ENCODE data around the gene PATL1. TPM values are rescaled to one million over a fixed set of nuclear protein-coding genes. Genes with fewer than 3 reads are reported as not detected.

Gene PATL1
- total RNA-seq, 1 experiment from 2014 or later: 55.0 TPM

DNA sequence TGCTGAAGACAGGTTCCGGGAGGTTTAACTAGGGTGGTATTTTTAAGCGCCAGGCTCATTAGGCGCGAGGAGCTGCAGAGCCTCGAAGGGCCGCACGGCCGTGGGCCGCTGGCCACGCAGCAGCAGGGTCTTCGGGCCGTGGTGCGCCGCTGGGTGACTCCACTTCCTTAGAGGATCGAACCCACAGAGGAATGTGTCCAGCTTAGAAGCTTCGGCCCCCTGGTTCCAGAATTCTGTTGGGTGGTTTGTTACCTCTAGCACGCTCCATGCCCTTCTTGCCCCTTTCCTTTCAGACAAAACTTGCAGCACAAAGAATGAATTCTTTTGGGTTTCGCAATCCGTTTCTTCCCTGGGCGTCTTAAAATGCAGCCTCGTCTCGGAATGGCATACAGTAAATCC lies 773 bp upstream of the PATL1 start:
- H3K27ac ChIP-seq: peak overlapping the region; percentile 88
- no peaks in the 10 kb centered on the region for H3K27me3 ChIP-seq (ENCODE audit: insufficient read depth, low read depth)
- H3K36me3 ChIP-seq (ENCODE audit: low read depth): peaks cover 16% of the 10 kb centered on the region
- peak in 1 of 2 experiments; percentile 67 for DNase-seq
- no peaks in the 10 kb centered on the region for H3K9me2 ChIP-seq (ENCODE audit: insufficient read depth)
- H3K4me3 ChIP-seq: peak overlapping the region; percentile 81
- TF ChIP-seq, protein P1, sequence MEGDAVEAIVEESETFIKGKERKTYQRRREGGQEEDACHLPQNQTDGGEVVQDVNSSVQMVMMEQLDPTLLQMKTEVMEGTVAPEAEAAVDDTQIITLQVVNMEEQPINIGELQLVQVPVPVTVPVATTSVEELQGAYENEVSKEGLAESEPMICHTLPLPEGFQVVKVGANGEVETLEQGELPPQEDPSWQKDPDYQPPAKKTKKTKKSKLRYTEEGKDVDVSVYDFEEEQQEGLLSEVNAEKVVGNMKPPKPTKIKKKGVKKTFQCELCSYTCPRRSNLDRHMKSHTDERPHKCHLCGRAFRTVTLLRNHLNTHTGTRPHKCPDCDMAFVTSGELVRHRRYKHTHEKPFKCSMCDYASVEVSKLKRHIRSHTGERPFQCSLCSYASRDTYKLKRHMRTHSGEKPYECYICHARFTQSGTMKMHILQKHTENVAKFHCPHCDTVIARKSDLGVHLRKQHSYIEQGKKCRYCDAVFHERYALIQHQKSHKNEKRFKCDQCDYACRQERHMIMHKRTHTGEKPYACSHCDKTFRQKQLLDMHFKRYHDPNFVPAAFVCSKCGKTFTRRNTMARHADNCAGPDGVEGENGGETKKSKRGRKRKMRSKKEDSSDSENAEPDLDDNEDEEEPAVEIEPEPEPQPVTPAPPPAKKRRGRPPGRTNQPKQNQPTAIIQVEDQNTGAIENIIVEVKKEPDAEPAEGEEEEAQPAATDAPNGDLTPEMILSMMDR (conservative IDR thresholded peaks at IDR 0.05): no peak
- intact Hi-C loops (cut with micrococcal nuclease; ENCODE audit: unreplicated experiment): loop anchor here (1.0 to 5.0 kb wide), 8 partner anchors 38 to 482 kb away; no protein-coding TSS in a partner anchor
- H3K79me2 ChIP-seq (ENCODE audit: low read depth): peaks cover 35% of the 10 kb centered on the region
- CTCF ChIA-PET: interaction anchor here (0.6 to 0.7 kb wide), 5 partner anchors 54 to 1128 kb away, joined by 4 to 12 read pairs (median 11); no protein-coding TSS in a partner anchor
- peaks cover 11% of the 10 kb centered on the region for H4K20me1 ChIP-seq (ENCODE audit: insufficient read depth)
- no peaks in the 10 kb centered on the region for H3K9me3 ChIP-seq (ENCODE audit: insufficient read depth, low read depth)
- peaks cover 25% of the 10 kb centered on the region for H3K4me1 ChIP-seq (replicated peaks; ENCODE audit: insufficient read depth)
- H3K4me2 ChIP-seq: peak overlapping the region; percentile 83
- peak overlapping the region; percentile 94 for H2AFZ ChIP-seq
- TSS peak; percentile 88 for BruUV-seq (replicated peaks)
- POLR2A ChIA-PET (ENCODE audit: unreplicated experiment): interaction anchor here (0.5 to 1.0 kb wide), 11 partner anchors 19 to 1909 kb away, joined by 3 to 29 read pairs (median 12); partner anchors contain the start of gene OSBP
- H3F3A ChIP-seq (ENCODE audit: insufficient read depth, low read depth): peaks cover 21% of the 10 kb centered on the region; the same call in 1 of the 2 replicates

DNA sequence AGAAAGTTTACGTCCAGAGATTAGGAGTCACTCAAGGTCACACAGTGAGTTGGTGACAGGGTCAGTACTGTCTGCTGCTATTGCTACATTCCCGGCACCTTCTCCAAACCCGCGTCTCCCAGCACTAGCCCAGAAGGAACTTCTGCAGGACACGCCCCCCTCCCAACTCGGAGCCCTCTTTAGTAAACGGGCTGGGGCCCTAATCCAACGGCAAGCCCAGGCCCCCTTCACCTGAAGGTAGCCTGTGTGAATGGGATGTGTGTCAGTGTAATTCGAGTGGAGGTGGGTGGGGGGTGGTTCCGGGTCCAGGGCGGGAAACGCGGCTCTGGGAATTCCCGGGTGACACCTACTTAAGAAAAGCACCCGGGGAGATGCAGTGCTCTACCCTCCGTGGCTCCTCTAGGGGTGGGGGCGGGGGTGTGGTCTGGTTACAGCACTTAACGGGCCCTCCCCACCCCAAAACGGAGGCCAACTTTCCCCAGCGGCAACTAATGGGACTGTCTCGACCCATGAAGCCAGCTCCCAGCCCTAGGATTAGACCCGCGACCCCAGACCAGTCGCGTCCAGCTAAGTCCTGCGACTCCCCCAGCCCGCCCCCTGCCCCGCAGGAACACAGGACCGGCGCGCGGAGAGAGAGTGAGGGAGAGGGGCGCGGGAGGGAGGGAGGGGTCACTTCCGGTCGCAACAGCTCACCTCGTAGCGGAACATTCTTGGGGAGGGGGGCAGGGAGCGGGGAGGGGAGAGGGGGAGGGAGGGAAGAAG lies 468 bp downstream of the PATL1 start:
- H4K20me1 ChIP-seq (ENCODE audit: insufficient read depth): peaks cover 15% of the 10 kb centered on the region
- peak overlapping the region; percentile 84 for H3K4me2 ChIP-seq
- peak; percentile 27 to 52 for DNase-seq
- TF ChIP-seq, protein P1 (conservative IDR thresholded peaks at IDR 0.05): peak; percentile 27; the same call in 1 of the 2 replicates
- no peak for TF ChIP-seq EZH2 (IDR thresholded peaks at IDR 0.05; ENCODE audit: low read depth)
- H3K36me3 ChIP-seq (ENCODE audit: low read depth): peaks cover 23% of the 10 kb centered on the region
- intact Hi-C loops (cut with micrococcal nuclease; ENCODE audit: unreplicated experiment): loop anchor here (1.0 to 5.0 kb wide), 4 partner anchors 52 to 481 kb away; no protein-coding TSS in a partner anchor
- H2AFZ ChIP-seq: peak overlapping the region; percentile 92
- peaks cover 47% of the 10 kb centered on the region for H3K79me2 ChIP-seq (ENCODE audit: low read depth)
- no peaks in the 10 kb centered on the region for H3K9me2 ChIP-seq (ENCODE audit: insufficient read depth)
- peaks cover 23% of the 10 kb centered on the region; the same call in 1 of the 2 replicates for H3F3A ChIP-seq (ENCODE audit: insufficient read depth, low read depth)
- H3K4me1 ChIP-seq (replicated peaks; ENCODE audit: insufficient read depth): peaks cover 25% of the 10 kb centered on the region
- peak overlapping the region; percentile 81 for H3K4me3 ChIP-seq
- H3K9me3 ChIP-seq (ENCODE audit: insufficient read depth, low read depth): no peaks in the 10 kb centered on the region
- no peaks in the 10 kb centered on the region for H3K27me3 ChIP-seq (ENCODE audit: insufficient read depth, low read depth)
- BruUV-seq (replicated peaks): no TSS peak
- peak overlapping the region; percentile 36 for H3K27ac ChIP-seq
- ChIA-PET CTCF (interaction anchor here (0.6 to 0.8 kb wide), 6 partner anchors 12 to 1886 kb away, joined by 3 to 12 read pairs (median 4); no protein-coding TSS in a partner anchor), POLR2A (ENCODE audit: unreplicated experiment) (interaction anchor here (0.6 to 1.0 kb wide), 8 partner anchors 52 to 1920 kb away, joined by 4 to 29 read pairs (median 6); partner anchors contain the start of gene OSBP)

DNA sequence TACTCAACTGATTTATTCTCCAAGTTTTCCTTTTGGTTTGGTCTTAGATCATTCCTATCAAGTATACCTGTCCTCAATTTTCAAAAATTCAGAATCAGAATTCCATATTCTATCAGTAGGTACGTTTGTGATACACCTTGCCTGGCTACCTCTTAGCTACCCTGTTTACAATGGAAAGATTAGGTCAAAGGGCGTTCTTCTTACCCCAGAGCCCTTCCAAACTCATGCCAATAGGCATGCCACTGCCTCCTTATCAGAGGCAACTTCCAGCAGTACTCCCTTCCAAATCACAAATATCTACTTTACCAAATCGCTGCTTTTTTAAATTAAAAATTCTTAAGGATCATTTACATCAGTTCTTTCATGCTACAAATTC lies 1.0 kb downstream of the PATL1 start:
- Histone ChIP-seq H4K20me1 (ENCODE audit: insufficient read depth) (peaks cover 17% of the 10 kb centered on the region), H3F3A (ENCODE audit: insufficient read depth, low read depth) (peaks cover 23% of the 10 kb centered on the region; the same call in 1 of the 2 replicates), H3K79me2 (ENCODE audit: low read depth) (peaks cover 53% of the 10 kb centered on the region), H3K4me3 (peak overlapping the region; percentile 81), H3K4me1 (replicated peaks; ENCODE audit: insufficient read depth) (peaks cover 25% of the 10 kb centered on the region), H3K9me3 (ENCODE audit: insufficient read depth, low read depth) (no peaks in the 10 kb centered on the region), H3K36me3 (ENCODE audit: low read depth) (peaks cover 28% of the 10 kb centered on the region), H3K4me2 (peak overlapping the region; percentile 84), H3K27me3 (ENCODE audit: insufficient read depth, low read depth) (no peaks in the 10 kb centered on the region), H3K27ac (no peak overlapping the region), H3K9me2 (ENCODE audit: insufficient read depth) (no peaks in the 10 kb centered on the region), H2AFZ (no peak overlapping the region)
- TSS peak; percentile 46 for BruUV-seq (replicated peaks)
- ChIA-PET POLR2A (ENCODE audit: unreplicated experiment) (interaction anchor here (0.7 kb wide), 1 partner anchor 541 kb away, joined by 7 read pairs; no protein-coding TSS in a partner anchor), CTCF (no interaction called here)
- intact Hi-C loops (cut with micrococcal nuclease; ENCODE audit: unreplicated experiment): loop anchor here (1.0 to 5.0 kb wide), 4 partner anchors 51 to 480 kb away; no protein-coding TSS in a partner anchor
- TF ChIP-seq, protein P1 (conservative IDR thresholded peaks at IDR 0.05): no peak
- no peak for TF ChIP-seq EZH2 (IDR thresholded peaks at IDR 0.05; ENCODE audit: low read depth)
- DNase-seq: no peak

Measured in PC-9 (cell line).